Measurements from ENCODE around the gene RAET1E.
A peak's percentile ranks its signal among the peaks of the same experiment; 100 is the strongest.
"Not testable (repeated sequence)": the region's sequence is repeated elsewhere in the genome, so short reads cannot be mapped to it uniquely, and the experiment has no call there.

The RAET1E gene

GRCh38 chr6:149909701-149910470 is 12.0 kb upstream of the RAET1E start:
- DNase-seq (ENCODE audit: low read depth, low spot score): no peak

- DNase-seq (ENCODE audit: low read depth, low spot score): not testable (repeated sequence)
Observed at GRCh38 chr6:149908480-149908879, 10.6 kb upstream of the RAET1E start.

- DNase-seq (ENCODE audit: low read depth, low spot score): no peak
Observed at GRCh38 chr6:149907317-149907716, 9.4 kb upstream of the RAET1E start.

- no peak for DNase-seq (ENCODE audit: low read depth, low spot score)
Observed at GRCh38 chr6:149906405-149906804, 8.5 kb upstream of the RAET1E start.

GRCh38 chr6:149905911-149906371 is 8.0 kb upstream of the RAET1E start:
- DNase-seq (ENCODE audit: low read depth, low spot score): no peak

GRCh38 chr6:149905371-149905910 is 7.5 kb upstream of the RAET1E start:
- DNase-seq (ENCODE audit: low read depth, low spot score): no peak

- DNase-seq (ENCODE audit: low read depth, low spot score): no peak
Observed at GRCh38 chr6:149904661-149905370, 6.9 kb upstream of the RAET1E start.

- DNase-seq (ENCODE audit: low read depth, low spot score): no peak
Observed at GRCh38 chr6:149903938-149904611, 6.2 kb upstream of the RAET1E start.

- no peak for DNase-seq (ENCODE audit: low read depth, low spot score)
Observed at GRCh38 chr6:149901444-149902140, 3.7 kb upstream of the RAET1E start.

GRCh38 chr6:149900620-149901443 is 2.9 kb upstream of the RAET1E start:
- DNase-seq (ENCODE audit: low read depth, low spot score): no peak

- DNase-seq (ENCODE audit: low read depth, low spot score): no peak
Observed at GRCh38 chr6:149899926-149900619, 2.2 kb upstream of the RAET1E start.

GRCh38 chr6:149899486-149899885 is 1.6 kb upstream of the RAET1E start:
- DNase-seq (ENCODE audit: low read depth, low spot score): no peak

- no peak for DNase-seq (ENCODE audit: low read depth, low spot score)
Observed at GRCh38 chr6:149898966-149899365, 1.1 kb upstream of the RAET1E start.

- DNase-seq (ENCODE audit: low read depth, low spot score): peak; percentile 27
Observed at GRCh38 chr6:149897015-149897697, 757 bp downstream of the RAET1E start.

- DNase-seq (ENCODE audit: low read depth, low spot score): no peak
Observed at GRCh38 chr6:149896491-149896890, 1.4 kb downstream of the RAET1E start.

- DNase-seq (ENCODE audit: low read depth, low spot score): no peak
Observed at GRCh38 chr6:149895833-149896271, 2.1 kb downstream of the RAET1E start.

GRCh38 chr6:149895048-149895590 is 2.8 kb downstream of the RAET1E start:
- DNase-seq (ENCODE audit: low read depth, low spot score): no peak

GRCh38 chr6:149891864-149892263 is 6.0 kb downstream of the RAET1E start:
- not testable (repeated sequence) for DNase-seq (ENCODE audit: low read depth, low spot score)

- no peak for DNase-seq (ENCODE audit: low read depth, low spot score)
Observed at GRCh38 chr6:149891259-149891658, 6.7 kb downstream of the RAET1E start.

Data from brain pericyte (primary cell).